Keratinocyte (primary cell): ENCODE data around the gene CASQ1. TPM values are rescaled to one million over a fixed set of nuclear protein-coding genes. Genes with fewer than 3 reads are reported as not detected.

ENCODE experiments used
- DNase-seq: peaks from one replicate; pipeline ENCODE4 v3.0.0-alpha.2; 2011; ENCODE audit warnings: low read depth, missing footprints, low spot score
- FAIRE-seq: peaks from 2 replicates; lab custom pipeline; 2011; peaks lifted over from hg19 to GRCh38; lab: Jason Lieb, UNC
- H2AFZ ChIP-seq: 2 replicates; pipeline ENCODE4 v1.6.0; 2012; ENCODE audit warnings: low read length, control low read depth, inconsistent platforms; ENCODE audit not compliant: control insufficient read depth
- H3K27ac ChIP-seq: 2 replicates; pipeline ENCODE4 v1.5.1; 2011; ENCODE audit warnings: low read length; ENCODE audit not compliant: control insufficient read depth, insufficient read depth
- H3K27me3 ChIP-seq: 3 replicates; pipeline ENCODE4 v1.6.0; 2011; ENCODE audit warnings: low read length; ENCODE audit not compliant: control insufficient read depth, insufficient read depth; ENCODE audit errors: extremely low read depth
- H3K36me3 ChIP-seq, 2 experiments: 2 replicates in 1 of 2; 3 replicates in 1 of 2; pipeline ENCODE4 v1.5.1; 2011; ENCODE audit warnings: low read length in 2 of 2, mild to moderate bottlenecking in 1 of 2; ENCODE audit not compliant: control insufficient read depth in 2 of 2, insufficient read depth in 2 of 2; ENCODE audit errors: extremely low read depth in 1 of 2
- H3K4me1 ChIP-seq: 3 replicates; pipeline ENCODE4 v1.5.1; 2011; ENCODE audit warnings: low read length; ENCODE audit not compliant: control insufficient read depth, insufficient read depth; ENCODE audit errors: extremely low read depth
- H3K4me2 ChIP-seq: 3 replicates; pipeline ENCODE4 v1.6.0; 2011; ENCODE audit warnings: low read depth, low read length; ENCODE audit not compliant: control insufficient read depth, insufficient read depth; ENCODE audit errors: extremely low read depth
- H3K4me3 ChIP-seq, 3 experiments: fragments of 200-600 bp in 1 of 3; sonication (generic) in 1 of 3; 2 replicates in 2 of 3; 3 replicates in 1 of 3; pipeline ENCODE4 v1.5.1; 2011 to 2016; ENCODE audit warnings: low read length in 3 of 3, mild to moderate bottlenecking in 3 of 3, control low read depth in 2 of 3, inconsistent platforms in 1 of 3, low read depth in 1 of 3, mixed read lengths in 1 of 3, mixed run types in 1 of 3, moderate library complexity in 1 of 3; ENCODE audit not compliant: control insufficient read depth in 2 of 3, insufficient read depth in 2 of 3; ENCODE audit errors: extremely low read depth in 1 of 3
- H3K79me2 ChIP-seq: 2 replicates; pipeline ENCODE4 v1.6.0; 2012; ENCODE audit warnings: low read length; ENCODE audit not compliant: control insufficient read depth, insufficient read depth
- H3K9ac ChIP-seq: 3 replicates; pipeline ENCODE4 v1.6.0; 2011; ENCODE audit warnings: low read length; ENCODE audit not compliant: control insufficient read depth, insufficient read depth; ENCODE audit errors: extremely low read depth
- H3K9me1 ChIP-seq: 3 replicates; pipeline ENCODE4 v1.6.0; 2011; ENCODE audit warnings: low read length; ENCODE audit not compliant: control insufficient read depth, insufficient read depth; ENCODE audit errors: extremely low read depth
- H3K9me3 ChIP-seq: 2 replicates; pipeline ENCODE4 v1.5.1; 2012; ENCODE audit warnings: low read depth, low read length; ENCODE audit not compliant: control insufficient read depth
- H4K20me1 ChIP-seq: 3 replicates; pipeline ENCODE4 v1.6.0; 2011; ENCODE audit warnings: low read length; ENCODE audit not compliant: control insufficient read depth, insufficient read depth; ENCODE audit errors: extremely low read depth
- EZH2 ChIP-seq: IDR thresholded peaks from one replicate; pipeline ENCODE4 v1.6.1; 2012; ENCODE audit warnings: inconsistent platforms, mild to moderate bottlenecking, low read length, moderate library complexity
- dilution Hi-C: fragments of 300-500 bp; cut with MboI; formaldehyde crosslinking; loops from one replicate; pipeline ENCODE4 v1.7.0; 2020; ENCODE audit warnings: low sequenced_read_pairs; ENCODE audit not compliant: extremely low pct_ligation_motif_present
- polyA plus RNA-seq, 5 experiments: library from polyadenylated mRNA; depleted of rRNA in 3 of 5; stranded (reverse) in 3 of 5; stranded (forward) in 1 of 5; unstranded in 1 of 5; fragments of >200 nt; gene quantifications; 1 replicate in 1 of 5; 2 replicates in 3 of 5; 3 replicates in 1 of 5; pipeline versions ENCODE4 v1.2.1 to v1.2.3, GENCODE V29; 2011 to 2012; ENCODE audit warnings: missing spikeins in 2 of 5, low read depth in 1 of 5, low replicate concordance in 1 of 5
- TF ChIP-seq, protein P1 (sequence below), 3 experiments: IDR thresholded peaks in 1 of 3; conservative IDR thresholded peaks in 1 of 3; optimal IDR thresholded peaks in 1 of 3; 2 replicates in 2 of 3; 3 replicates in 1 of 3; pipeline versions ENCODE3 to v1.5.1; 2011; ENCODE audit warnings: low read length in 3 of 3, mild to moderate bottlenecking in 3 of 3, moderate library complexity in 2 of 3, control low read depth in 1 of 3, inconsistent platforms in 1 of 3; ENCODE audit not compliant: insufficient read depth in 2 of 3; ENCODE audit errors: extremely low read depth in 1 of 3

CASQ1 gene
- polyA plus RNA-seq, 1 donor (not counting 4 experiments of a cell fraction or from before 2014, with no cell fraction given): not detected

DNA sequence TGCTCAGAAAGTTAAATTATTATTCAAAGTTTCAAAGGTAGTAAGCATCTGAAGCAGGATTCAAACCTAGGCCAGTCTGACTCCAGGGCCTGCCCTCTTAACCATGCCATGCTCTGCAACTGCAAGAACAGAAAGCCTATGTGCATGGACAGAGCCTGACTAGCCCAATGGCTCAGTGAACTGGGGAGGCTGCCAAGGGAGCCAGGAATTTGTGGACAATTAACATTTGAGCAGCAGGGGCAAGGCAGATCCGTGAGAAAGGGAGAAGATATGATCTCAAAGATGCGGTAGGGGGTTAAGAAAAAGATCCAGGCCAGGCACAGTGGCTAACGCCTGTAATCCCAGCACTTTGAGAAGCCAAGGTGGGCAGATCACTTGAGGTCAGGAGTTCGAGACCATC is 45.5 kb upstream of the CASQ1 start:
- no peaks in the 10 kb centered on the region for H4K20me1 ChIP-seq
- H2AFZ ChIP-seq: no peak overlapping the region
- no peaks in the 10 kb centered on the region for H3K9me3 ChIP-seq
- no peak overlapping the region for H3K4me3 ChIP-seq
- no peak for TF ChIP-seq EZH2
- TF ChIP-seq, protein P1, sequence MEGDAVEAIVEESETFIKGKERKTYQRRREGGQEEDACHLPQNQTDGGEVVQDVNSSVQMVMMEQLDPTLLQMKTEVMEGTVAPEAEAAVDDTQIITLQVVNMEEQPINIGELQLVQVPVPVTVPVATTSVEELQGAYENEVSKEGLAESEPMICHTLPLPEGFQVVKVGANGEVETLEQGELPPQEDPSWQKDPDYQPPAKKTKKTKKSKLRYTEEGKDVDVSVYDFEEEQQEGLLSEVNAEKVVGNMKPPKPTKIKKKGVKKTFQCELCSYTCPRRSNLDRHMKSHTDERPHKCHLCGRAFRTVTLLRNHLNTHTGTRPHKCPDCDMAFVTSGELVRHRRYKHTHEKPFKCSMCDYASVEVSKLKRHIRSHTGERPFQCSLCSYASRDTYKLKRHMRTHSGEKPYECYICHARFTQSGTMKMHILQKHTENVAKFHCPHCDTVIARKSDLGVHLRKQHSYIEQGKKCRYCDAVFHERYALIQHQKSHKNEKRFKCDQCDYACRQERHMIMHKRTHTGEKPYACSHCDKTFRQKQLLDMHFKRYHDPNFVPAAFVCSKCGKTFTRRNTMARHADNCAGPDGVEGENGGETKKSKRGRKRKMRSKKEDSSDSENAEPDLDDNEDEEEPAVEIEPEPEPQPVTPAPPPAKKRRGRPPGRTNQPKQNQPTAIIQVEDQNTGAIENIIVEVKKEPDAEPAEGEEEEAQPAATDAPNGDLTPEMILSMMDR (optimal IDR thresholded peaks at IDR 0.05 in 1 of 3, IDR thresholded peaks at IDR 0.05 in 1 of 3, conservative IDR thresholded peaks at IDR 0.05 in 1 of 3; ENCODE audit: extremely low read depth in 1 of 3, insufficient read depth in 2 of 3, low read length in 3 of 3): no peak
- no peak for DNase-seq
- no peaks in the 10 kb centered on the region for H3K36me3 ChIP-seq
- no peaks in the 10 kb centered on the region for H3K9me1 ChIP-seq
- dilution Hi-C loops: no loop called here
- H3K79me2 ChIP-seq: no peaks in the 10 kb centered on the region
- H3K27me3 ChIP-seq: no peaks in the 10 kb centered on the region
- peaks cover 3% of the 10 kb centered on the region for H3K4me1 ChIP-seq
- no peak for FAIRE-seq
- no peak overlapping the region for H3K9ac ChIP-seq
- H3K27ac ChIP-seq: no peak overlapping the region
- no peak overlapping the region for H3K4me2 ChIP-seq

DNA sequence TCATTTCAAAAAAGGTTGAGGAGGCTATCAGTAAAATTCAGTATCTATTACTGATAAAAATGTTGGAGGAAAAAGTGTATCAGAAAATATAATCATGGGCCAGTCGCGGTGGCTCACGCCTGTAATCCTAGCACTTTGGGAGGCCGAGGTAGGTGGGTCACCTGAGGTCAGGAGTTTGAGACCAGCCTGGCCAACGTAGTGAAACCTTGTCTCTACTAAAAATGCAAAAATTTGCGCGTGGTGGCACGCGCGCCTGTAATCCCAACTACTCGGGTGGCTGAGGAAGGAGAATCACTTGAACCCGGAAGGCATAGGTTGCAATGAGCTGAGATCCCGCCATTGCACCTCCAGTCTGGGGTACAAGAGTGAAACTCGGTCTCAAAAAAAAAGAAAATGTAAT is 44.3 kb upstream of the CASQ1 start:
- no peaks in the 10 kb centered on the region for H3K79me2 ChIP-seq
- no peaks in the 10 kb centered on the region for H3K9me3 ChIP-seq
- H3K4me2 ChIP-seq: no peak overlapping the region
- peaks cover 3% of the 10 kb centered on the region for H3K4me1 ChIP-seq
- H3K27me3 ChIP-seq: no peaks in the 10 kb centered on the region
- H3K27ac ChIP-seq: no peak overlapping the region
- H3K9me1 ChIP-seq: no peaks in the 10 kb centered on the region
- no peak overlapping the region for H2AFZ ChIP-seq
- no peak overlapping the region for H3K4me3 ChIP-seq
- TF ChIP-seq, protein P1 (optimal IDR thresholded peaks at IDR 0.05 in 1 of 3, IDR thresholded peaks at IDR 0.05 in 1 of 3, conservative IDR thresholded peaks at IDR 0.05 in 1 of 3; ENCODE audit: extremely low read depth in 1 of 3, insufficient read depth in 2 of 3, low read length in 3 of 3): no peak
- TF ChIP-seq EZH2: no peak
- FAIRE-seq (no peak), DNase-seq (no peak)
- no peaks in the 10 kb centered on the region for H3K36me3 ChIP-seq
- no peaks in the 10 kb centered on the region for H4K20me1 ChIP-seq
- no peak overlapping the region for H3K9ac ChIP-seq
- dilution Hi-C loops: no loop called here
